LNCAP (cell line): ENCODE measurements around the gene RINL.

ENCODE experiments used
- CTCF ChIP-seq: fragments of 450-650 bp; IDR thresholded peaks from 2 replicates; pipeline ENCODE4 v1.5.1; 2017; ENCODE audit warnings: mild to moderate bottlenecking

RINL gene

DNA sequence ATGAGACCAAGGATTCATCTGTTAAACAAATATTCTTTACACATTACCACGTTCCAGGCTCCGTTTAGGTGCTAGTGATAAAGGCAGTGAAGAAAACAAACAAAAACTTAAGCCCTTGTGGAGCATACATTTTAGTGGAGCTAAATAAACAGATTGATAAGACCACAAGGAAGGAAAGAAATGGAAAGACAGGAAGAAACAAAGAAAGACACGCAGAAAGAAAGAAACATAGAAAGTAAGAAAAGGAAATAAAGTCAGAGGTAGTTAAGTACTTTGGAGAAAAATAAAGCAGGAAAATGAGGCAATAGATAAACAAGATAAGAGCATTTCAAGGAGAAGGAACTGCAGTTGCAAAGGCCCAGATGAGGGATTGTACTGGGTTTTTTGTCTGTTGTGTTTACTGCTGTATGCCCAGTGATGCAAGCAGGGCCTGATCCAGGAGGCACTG is 22.7 kb upstream of the RINL start:
- no peak for TF ChIP-seq CTCF

GRCh38 chr19:38900202-38900629 is 22.1 kb upstream of the RINL start:
- TF ChIP-seq CTCF = no peak

GRCh38 chr19:38899447-38900201 is 21.5 kb upstream of the RINL start, which contains the start of the genes NFKBIB and SIRT2:
NFKBIB (plus strand) TSS chr19:38899969; CDS start chr19:38900033, 64 bp downstream.
SIRT2 (minus strand) TSS chr19:38899618; CDS start chr19:38899521, 97 bp downstream.
- no peak for TF ChIP-seq CTCF

DNA sequence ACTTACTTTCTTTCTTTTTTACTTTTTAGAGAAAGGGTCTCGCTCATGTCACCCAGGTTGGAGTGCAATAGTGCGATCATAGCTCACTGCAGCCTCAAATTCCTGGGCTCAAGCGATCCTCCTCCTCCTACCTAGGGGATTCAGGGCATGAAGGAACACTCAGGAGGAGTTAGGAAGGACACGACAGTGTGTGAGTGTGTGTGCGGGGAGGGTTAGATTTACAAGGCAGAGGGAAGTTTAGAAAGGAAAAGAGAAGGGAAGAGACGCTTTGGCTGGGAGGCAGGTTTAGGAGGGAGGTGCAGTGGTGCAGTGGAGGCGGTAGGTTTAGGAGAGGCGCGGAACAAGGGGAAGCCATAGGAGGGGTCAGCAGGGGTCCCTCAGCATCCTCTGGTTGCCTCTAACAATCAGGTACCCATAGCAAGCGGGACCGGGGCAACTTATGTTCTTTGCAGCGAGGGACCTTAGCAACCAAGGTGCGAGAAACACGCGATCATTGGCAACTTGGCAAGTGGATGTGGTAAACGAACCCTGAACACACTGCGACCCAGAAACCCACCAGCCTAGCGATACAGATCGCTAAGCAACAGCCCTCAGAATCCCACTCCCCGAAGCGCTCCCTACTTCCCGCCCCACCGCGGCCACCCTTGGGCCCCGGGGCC is 20.8 kb upstream of the RINL start:
- no peak for TF ChIP-seq CTCF

DNA sequence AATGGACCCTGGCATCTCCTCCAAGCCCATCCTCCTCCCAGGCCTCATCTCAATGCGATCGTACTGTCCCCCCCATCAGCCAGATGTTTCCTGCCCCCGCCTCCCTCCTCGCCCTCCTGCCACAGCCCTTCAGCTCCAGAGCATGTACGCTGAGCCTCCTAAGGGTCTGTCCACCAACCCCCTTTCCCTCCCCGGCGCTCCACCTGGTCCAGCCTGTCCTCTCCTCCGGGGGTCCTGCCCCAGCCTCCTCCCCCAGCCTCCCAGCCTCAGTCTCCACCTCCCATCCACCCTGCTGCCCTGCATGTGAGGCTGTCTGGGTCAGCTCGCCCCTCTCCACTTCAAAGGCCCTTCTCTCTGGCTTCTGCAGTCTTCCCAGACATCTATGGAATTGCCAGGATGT is 16.9 kb upstream of the RINL start:
- TF ChIP-seq CTCF = no peak

DNA sequence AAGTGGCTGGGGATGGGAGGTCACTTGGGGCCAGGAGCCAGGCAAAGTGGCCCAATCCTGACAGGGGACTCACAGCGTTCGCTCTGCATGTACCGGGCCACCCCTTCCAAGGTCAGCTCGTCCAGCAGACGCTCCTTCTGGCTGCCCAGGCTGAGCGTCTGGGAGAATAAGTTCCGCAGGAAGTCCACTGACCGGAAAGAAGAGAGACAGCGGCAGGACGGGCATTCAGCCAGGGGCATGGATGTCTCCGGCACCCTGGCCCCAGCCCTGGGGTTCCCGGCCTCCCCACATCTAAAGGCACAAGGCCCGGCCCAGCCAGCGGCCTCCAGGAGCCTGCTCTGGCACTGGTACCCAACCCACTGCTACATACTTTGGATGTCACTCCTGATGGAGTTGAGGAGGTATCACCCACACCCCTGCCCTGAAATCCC is 15.3 kb upstream of the RINL start:
- TF ChIP-seq CTCF = no peak

GRCh38 chr19:38892841-38893240 is 14.8 kb upstream of the RINL start:
- no peak for TF ChIP-seq CTCF
